Spleen (tissue), 7 donors: Measurements from ENCODE around the gene TP53TG5.

Experiments
- CTCF ChIP-seq, 11 experiments: fragments of 200-600 bp in 7 of 11; fragments of 450-650 bp in 4 of 11; sonication (generic) in 4 of 11; IDR thresholded peaks in 8 of 11; conservative IDR thresholded peaks in 3 of 11; 1 replicate in 7 of 11; 2 replicates in 4 of 11; pipeline versions ENCODE4 v1.4.0 to v1.8.0; 2016 to 2021; ENCODE audit warnings: antibody characterized with exemption in 11 of 11, inconsistent platforms in 4 of 11, mild to moderate bottlenecking in 1 of 11
- POLR2A ChIP-seq, 3 donors: fragments of 450-650 bp; IDR thresholded peaks; one replicate each; pipeline ENCODE4 v1.5.1; 2017; ENCODE audit warnings: antibody characterized with exemption in 3 of 3, mild to moderate bottlenecking in 1 of 3
- donor health status: DM: no; HTN: no; CAD: no; lungs with moderate emphysema.
- donor health status: DM: no; HTN: no; CAD: no.
- donor health status: DM: no; HTN: no; CAD: no.

- TF ChIP-seq POLR2A (IDR thresholded peaks at IDR 0.05): no peak
- no peak for TF ChIP-seq CTCF (IDR thresholded peaks at IDR 0.05 in 8 of 11, conservative IDR thresholded peaks at IDR 0.05 in 3 of 11)
Measured at GRCh38 chr20:45387274-45387673, 9.1 kb upstream of the TP53TG5 start.
